ENCODE measurements around the gene COL6A3. TPM values are rescaled to one million over a fixed set of nuclear protein-coding genes. Genes with fewer than 3 reads are reported as not detected.

The COL6A3 gene
- polyA plus RNA-seq, 2 of the 4 experiments (the other 2 are of a cell fraction) = 0.10 to 0.28 TPM

- TF ChIP-seq, protein P1, sequence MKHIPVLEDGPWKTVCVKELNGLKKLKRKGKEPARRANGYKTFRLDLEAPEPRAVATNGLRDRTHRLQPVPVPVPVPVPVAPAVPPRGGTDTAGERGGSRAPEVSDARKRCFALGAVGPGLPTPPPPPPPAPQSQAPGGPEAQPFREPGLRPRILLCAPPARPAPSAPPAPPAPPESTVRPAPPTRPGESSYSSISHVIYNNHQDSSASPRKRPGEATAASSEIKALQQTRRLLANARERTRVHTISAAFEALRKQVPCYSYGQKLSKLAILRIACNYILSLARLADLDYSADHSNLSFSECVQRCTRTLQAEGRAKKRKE (CRISPR knock-in tag; IDR thresholded peaks at IDR 0.05; ENCODE audit: low read depth) = no peak; the same call in 1 of the 2 replicates
- TF ChIP-seq RARB (CRISPR knock-in tag; IDR thresholded peaks at IDR 0.05) (no peak), HOXA7 (CRISPR knock-in tag; IDR thresholded peaks at IDR 0.05) (no peak), CBX8 (IDR thresholded peaks at IDR 0.05) (no peak), HEYL (CRISPR knock-in tag; IDR thresholded peaks at IDR 0.05) (no peak), HOXB5 (CRISPR knock-in tag; IDR thresholded peaks at IDR 0.05) (peak; percentile 87), CBX2 (IDR thresholded peaks at IDR 0.05; ENCODE audit: borderline replicate concordance, low read depth) (no peak), MYC (IDR thresholded peaks at IDR 0.05; ENCODE audit: borderline replicate concordance, low read length) (no peak), HOXB13 (CRISPR knock-in tag; IDR thresholded peaks at IDR 0.05; ENCODE audit: low read depth) (no peak), TP53 (CRISPR knock-in tag; IDR thresholded peaks at IDR 0.05) (no peak), RFX5 (IDR thresholded peaks at IDR 0.05) (no peak), CHD4 (IDR thresholded peaks at IDR 0.05; ENCODE audit: borderline replicate concordance) (no peak), JUNB (IDR thresholded peaks at IDR 0.05) (no peak), EP300 (IDR thresholded peaks at IDR 0.05) (no peak; a peak in 1 of 5 replicates)
- TF ChIP-seq, protein P2, sequence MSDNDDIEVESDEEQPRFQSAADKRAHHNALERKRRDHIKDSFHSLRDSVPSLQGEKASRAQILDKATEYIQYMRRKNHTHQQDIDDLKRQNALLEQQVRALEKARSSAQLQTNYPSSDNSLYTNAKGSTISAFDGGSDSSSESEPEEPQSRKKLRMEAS (IDR thresholded peaks at IDR 0.05) = peak; percentile 86
- TF ChIP-seq, protein P3, sequence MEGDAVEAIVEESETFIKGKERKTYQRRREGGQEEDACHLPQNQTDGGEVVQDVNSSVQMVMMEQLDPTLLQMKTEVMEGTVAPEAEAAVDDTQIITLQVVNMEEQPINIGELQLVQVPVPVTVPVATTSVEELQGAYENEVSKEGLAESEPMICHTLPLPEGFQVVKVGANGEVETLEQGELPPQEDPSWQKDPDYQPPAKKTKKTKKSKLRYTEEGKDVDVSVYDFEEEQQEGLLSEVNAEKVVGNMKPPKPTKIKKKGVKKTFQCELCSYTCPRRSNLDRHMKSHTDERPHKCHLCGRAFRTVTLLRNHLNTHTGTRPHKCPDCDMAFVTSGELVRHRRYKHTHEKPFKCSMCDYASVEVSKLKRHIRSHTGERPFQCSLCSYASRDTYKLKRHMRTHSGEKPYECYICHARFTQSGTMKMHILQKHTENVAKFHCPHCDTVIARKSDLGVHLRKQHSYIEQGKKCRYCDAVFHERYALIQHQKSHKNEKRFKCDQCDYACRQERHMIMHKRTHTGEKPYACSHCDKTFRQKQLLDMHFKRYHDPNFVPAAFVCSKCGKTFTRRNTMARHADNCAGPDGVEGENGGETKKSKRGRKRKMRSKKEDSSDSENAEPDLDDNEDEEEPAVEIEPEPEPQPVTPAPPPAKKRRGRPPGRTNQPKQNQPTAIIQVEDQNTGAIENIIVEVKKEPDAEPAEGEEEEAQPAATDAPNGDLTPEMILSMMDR (IDR thresholded peaks at IDR 0.05) = no peak
These were observed 122.7 kb downstream of the COL6A3 start (continued) for GRCh38 chr2:237291138-237291792.

GRCh38 chr2:237290261-237290660 lies 123.7 kb downstream of the COL6A3 start:
- no peaks in the 10 kb centered on the region for H3K9me3 ChIP-seq
- ATAC-seq = peak in 1 of 2 experiments; percentile 17; a peak in 2 of 6 replicates
- TF ChIP-seq, protein P4, sequence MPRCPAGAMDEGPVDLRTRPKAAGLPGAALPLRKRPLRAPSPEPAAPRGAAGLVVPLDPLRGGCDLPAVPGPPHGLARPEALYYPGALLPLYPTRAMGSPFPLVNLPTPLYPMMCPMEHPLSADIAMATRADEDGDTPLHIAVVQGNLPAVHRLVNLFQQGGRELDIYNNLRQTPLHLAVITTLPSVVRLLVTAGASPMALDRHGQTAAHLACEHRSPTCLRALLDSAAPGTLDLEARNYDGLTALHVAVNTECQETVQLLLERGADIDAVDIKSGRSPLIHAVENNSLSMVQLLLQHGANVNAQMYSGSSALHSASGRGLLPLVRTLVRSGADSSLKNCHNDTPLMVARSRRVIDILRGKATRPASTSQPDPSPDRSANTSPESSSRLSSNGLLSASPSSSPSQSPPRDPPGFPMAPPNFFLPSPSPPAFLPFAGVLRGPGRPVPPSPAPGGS (IDR thresholded peaks at IDR 0.05) = no peak
- TF ChIP-seq CEBPB (IDR thresholded peaks at IDR 0.05) (no peak), NPAS2 (CRISPR knock-in tag; IDR thresholded peaks at IDR 0.05; ENCODE audit: borderline replicate concordance) (no peak), HOXB13 (CRISPR knock-in tag; IDR thresholded peaks at IDR 0.05; ENCODE audit: low read depth) (no peak)
- TF ChIP-seq, protein P5, sequence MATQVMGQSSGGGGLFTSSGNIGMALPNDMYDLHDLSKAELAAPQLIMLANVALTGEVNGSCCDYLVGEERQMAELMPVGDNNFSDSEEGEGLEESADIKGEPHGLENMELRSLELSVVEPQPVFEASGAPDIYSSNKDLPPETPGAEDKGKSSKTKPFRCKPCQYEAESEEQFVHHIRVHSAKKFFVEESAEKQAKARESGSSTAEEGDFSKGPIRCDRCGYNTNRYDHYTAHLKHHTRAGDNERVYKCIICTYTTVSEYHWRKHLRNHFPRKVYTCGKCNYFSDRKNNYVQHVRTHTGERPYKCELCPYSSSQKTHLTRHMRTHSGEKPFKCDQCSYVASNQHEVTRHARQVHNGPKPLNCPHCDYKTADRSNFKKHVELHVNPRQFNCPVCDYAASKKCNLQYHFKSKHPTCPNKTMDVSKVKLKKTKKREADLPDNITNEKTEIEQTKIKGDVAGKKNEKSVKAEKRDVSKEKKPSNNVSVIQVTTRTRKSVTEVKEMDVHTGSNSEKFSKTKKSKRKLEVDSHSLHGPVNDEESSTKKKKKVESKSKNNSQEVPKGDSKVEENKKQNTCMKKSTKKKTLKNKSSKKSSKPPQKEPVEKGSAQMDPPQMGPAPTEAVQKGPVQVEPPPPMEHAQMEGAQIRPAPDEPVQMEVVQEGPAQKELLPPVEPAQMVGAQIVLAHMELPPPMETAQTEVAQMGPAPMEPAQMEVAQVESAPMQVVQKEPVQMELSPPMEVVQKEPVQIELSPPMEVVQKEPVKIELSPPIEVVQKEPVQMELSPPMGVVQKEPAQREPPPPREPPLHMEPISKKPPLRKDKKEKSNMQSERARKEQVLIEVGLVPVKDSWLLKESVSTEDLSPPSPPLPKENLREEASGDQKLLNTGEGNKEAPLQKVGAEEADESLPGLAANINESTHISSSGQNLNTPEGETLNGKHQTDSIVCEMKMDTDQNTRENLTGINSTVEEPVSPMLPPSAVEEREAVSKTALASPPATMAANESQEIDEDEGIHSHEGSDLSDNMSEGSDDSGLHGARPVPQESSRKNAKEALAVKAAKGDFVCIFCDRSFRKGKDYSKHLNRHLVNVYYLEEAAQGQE (IDR thresholded peaks at IDR 0.05) = no peak
- H3K4me3 ChIP-seq = no peak overlapping the region
- ChIA-PET POLR2A (interaction anchor here (1.2 kb wide), 1 partner anchor 205 kb away, joined by 3 read pairs; the partner anchor contains the start of gene COPS8), CTCF (interaction anchor here (1.0 to 1.3 kb wide), 5 partner anchors 14 to 136 kb away, joined by 3 to 5 read pairs (median 3); no protein-coding TSS in a partner anchor)
- peak overlapping the region; percentile 66 for H3K4me2 ChIP-seq
- DNase-seq (ENCODE audit: low read depth in 1 of 2, low spot score in 1 of 2) = no peak
- peaks cover 22% of the 10 kb centered on the region for H3K4me1 ChIP-seq
- 84% methylated on average over 12 of the region's 12 CpGs for WGBS (ENCODE audit: missing lambda C conversion rate)
- peak overlapping the region; percentile 69 to 87 for H3K27ac ChIP-seq
- FAIRE-seq = peak; percentile 23
